ENCODE data around the gene PRSS27. TPM values are rescaled to one million over a fixed set of nuclear protein-coding genes. Genes with fewer than 3 reads are reported as not detected.

Gene PRSS27
- total RNA-seq, 2 donors from 2014 or later: 3.7 to 4.2 TPM

DNA sequence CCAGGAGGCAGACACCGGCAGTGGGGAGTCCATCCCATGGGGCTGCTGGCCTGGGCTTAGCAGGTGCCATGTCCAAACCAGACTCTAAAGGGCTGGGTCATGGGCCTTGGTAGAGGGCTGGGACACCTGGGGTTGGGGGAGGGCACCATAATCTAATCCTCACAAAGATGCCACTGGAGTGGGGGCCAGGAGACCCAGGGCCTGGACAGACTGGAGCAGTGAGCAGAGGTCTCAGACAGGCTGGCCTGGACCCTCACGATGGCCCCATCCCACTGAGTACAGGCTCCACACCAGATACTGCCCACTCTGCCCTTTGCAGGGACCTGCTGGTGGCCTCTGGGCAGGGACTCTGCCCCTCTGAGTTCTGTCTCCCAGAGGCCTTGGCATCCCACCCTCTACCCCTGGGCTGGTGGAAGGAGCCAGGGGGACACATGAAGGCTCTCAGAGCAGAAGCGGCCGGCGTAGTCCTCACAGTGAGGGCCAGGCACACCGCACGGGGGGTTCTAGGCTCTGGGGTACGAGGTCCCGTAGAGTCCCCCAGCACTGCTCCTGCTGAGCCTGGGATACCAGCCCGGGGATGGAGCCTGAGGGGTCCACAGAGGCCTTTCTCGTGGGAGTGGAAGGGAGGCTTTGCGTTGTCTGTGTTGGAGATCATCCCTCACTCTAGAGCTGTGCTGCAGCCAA is 22.4 kb upstream of the PRSS27 start:
- Histone ChIP-seq H3K9ac (ENCODE audit: extremely low read depth, low read length, poor library complexity, severe bottlenecking) (no peak overlapping the region), H3K4me1 (ENCODE audit: control insufficient read depth, insufficient read depth, low read length) (no peaks in the 10 kb centered on the region), H3K27ac (ENCODE audit: low read depth, low read length) (no peak overlapping the region), H3K4me3 (ENCODE audit: low read length) (no peak overlapping the region), H3K27me3 (ENCODE audit: control insufficient read depth, insufficient read depth, low read length, poor library complexity, severe bottlenecking) (no peaks in the 10 kb centered on the region), H3K9me3 (ENCODE audit: control insufficient read depth, low read length) (no peaks in the 10 kb centered on the region), H3K36me3 (ENCODE audit: control insufficient read depth, insufficient read depth, low read length) (no peaks in the 10 kb centered on the region)
- Mint-ChIP-seq H3K4me3 (no peak overlapping the region), H3K9me3 (no peaks in the 10 kb centered on the region), H3K27me3 (ENCODE audit: insufficient read depth) (no peaks in the 10 kb centered on the region), H3K4me1 (peaks cover 2% of the 10 kb centered on the region), H3K36me3 (ENCODE audit: low read depth) (no peaks in the 10 kb centered on the region), H3K27ac (no peak overlapping the region)
- TF ChIP-seq, protein P1, sequence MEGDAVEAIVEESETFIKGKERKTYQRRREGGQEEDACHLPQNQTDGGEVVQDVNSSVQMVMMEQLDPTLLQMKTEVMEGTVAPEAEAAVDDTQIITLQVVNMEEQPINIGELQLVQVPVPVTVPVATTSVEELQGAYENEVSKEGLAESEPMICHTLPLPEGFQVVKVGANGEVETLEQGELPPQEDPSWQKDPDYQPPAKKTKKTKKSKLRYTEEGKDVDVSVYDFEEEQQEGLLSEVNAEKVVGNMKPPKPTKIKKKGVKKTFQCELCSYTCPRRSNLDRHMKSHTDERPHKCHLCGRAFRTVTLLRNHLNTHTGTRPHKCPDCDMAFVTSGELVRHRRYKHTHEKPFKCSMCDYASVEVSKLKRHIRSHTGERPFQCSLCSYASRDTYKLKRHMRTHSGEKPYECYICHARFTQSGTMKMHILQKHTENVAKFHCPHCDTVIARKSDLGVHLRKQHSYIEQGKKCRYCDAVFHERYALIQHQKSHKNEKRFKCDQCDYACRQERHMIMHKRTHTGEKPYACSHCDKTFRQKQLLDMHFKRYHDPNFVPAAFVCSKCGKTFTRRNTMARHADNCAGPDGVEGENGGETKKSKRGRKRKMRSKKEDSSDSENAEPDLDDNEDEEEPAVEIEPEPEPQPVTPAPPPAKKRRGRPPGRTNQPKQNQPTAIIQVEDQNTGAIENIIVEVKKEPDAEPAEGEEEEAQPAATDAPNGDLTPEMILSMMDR (conservative IDR thresholded peaks at IDR 0.05): no peak
- no peak for DNase-seq
- WGBS, 2 experiments (ENCODE audit: insufficient coverage in 1 of 2, insufficient read length in 1 of 2): 93 to 100% methylated on average over 5 to 12 of the region's 12 CpGs

DNA sequence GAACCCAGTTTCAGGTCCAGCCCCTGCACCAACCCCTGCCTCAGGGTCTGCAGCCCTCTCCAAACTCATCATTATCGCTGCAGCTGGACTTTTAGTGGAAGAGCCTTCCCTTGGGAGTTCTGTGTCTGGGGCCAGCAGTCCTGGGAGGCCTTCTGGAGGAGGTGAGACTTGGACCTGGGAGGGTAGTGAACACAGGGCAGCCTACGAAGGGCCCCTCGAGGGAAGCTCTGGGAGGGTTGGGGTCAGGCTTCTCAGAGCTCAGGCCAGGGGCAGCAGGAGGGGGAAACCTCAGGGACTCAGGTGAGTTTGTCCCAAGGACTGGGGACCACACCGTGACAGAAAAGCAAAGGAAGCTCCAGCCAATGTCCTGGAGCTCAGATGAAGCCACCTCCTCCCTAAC is 21.1 kb upstream of the PRSS27 start:
- peaks cover 2% of the 10 kb centered on the region for H3K4me1 Mint-ChIP-seq
- no peak for DNase-seq
- no peaks in the 10 kb centered on the region for H3K9me3 ChIP-seq (ENCODE audit: control insufficient read depth, low read length)
- peak overlapping the region; percentile 55 for H3K27ac Mint-ChIP-seq
- H3K27me3 ChIP-seq (ENCODE audit: control insufficient read depth, insufficient read depth, low read length, poor library complexity, severe bottlenecking): no peaks in the 10 kb centered on the region
- no peak overlapping the region for H3K27ac ChIP-seq (ENCODE audit: low read depth, low read length)
- H3K4me3 Mint-ChIP-seq: no peak overlapping the region
- no peak overlapping the region for H3K4me3 ChIP-seq (ENCODE audit: low read length)
- no peaks in the 10 kb centered on the region for H3K27me3 Mint-ChIP-seq (ENCODE audit: insufficient read depth)
- 92 to 100% methylated on average over 1 to 4 of the region's 4 CpGs for WGBS, 2 experiments (ENCODE audit: insufficient coverage in 1 of 2, insufficient read length in 1 of 2)
- H3K4me1 ChIP-seq (ENCODE audit: control insufficient read depth, insufficient read depth, low read length): no peaks in the 10 kb centered on the region
- no peak overlapping the region for H3K9ac ChIP-seq (ENCODE audit: extremely low read depth, low read length, poor library complexity, severe bottlenecking)
- H3K36me3 ChIP-seq (ENCODE audit: control insufficient read depth, insufficient read depth, low read length): no peaks in the 10 kb centered on the region
- no peaks in the 10 kb centered on the region for H3K36me3 Mint-ChIP-seq (ENCODE audit: low read depth)
- no peaks in the 10 kb centered on the region for H3K9me3 Mint-ChIP-seq
- TF ChIP-seq, protein P1 (conservative IDR thresholded peaks at IDR 0.05): no peak

DNA sequence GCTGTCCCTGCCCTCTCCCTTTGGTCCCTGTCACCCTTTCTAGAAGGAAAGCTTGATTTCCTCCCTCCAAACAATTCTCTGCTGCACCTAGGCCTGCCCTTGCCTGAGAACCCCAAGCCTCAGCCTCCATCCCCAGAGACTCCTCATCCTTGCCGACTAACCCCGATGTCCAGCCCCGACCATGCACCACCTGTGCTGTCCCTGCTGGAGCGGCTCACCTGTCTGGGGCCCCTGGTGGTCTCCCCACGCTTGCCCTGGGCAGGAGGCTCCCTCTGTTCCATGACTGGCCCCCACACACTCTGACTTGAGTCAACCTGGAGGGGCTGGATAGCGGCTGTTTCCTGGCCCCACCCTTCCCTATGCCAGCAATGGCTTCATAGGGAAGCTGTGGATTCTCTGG is 20.5 kb upstream of the PRSS27 start:
- Mint-ChIP-seq H3K4me3 (no peak overlapping the region), H3K4me1 (peaks cover 2% of the 10 kb centered on the region), H3K36me3 (ENCODE audit: low read depth) (no peaks in the 10 kb centered on the region), H3K27me3 (ENCODE audit: insufficient read depth) (no peaks in the 10 kb centered on the region), H3K27ac (peak overlapping the region; percentile 80), H3K9me3 (no peaks in the 10 kb centered on the region)
- Histone ChIP-seq H3K4me1 (ENCODE audit: control insufficient read depth, insufficient read depth, low read length) (no peaks in the 10 kb centered on the region), H3K9ac (ENCODE audit: extremely low read depth, low read length, poor library complexity, severe bottlenecking) (no peak overlapping the region), H3K27me3 (ENCODE audit: control insufficient read depth, insufficient read depth, low read length, poor library complexity, severe bottlenecking) (no peaks in the 10 kb centered on the region), H3K9me3 (ENCODE audit: control insufficient read depth, low read length) (no peaks in the 10 kb centered on the region), H3K36me3 (ENCODE audit: control insufficient read depth, insufficient read depth, low read length) (no peaks in the 10 kb centered on the region), H3K27ac (ENCODE audit: low read depth, low read length) (no peak overlapping the region), H3K4me3 (ENCODE audit: low read length) (no peak overlapping the region)
- TF ChIP-seq, protein P1 (conservative IDR thresholded peaks at IDR 0.05): no peak
- WGBS, 2 experiments (ENCODE audit: insufficient coverage in 1 of 2, insufficient read length in 1 of 2): 93 to 100% methylated on average over 2 to 6 of the region's 6 CpGs
- no peak for DNase-seq

Data from endodermal cell (in vitro differentiated cells).